Parathyroid adenoma (tissue), 2 donors: ENCODE data around the gene ZFHX3.

Experiments used
- H2AFZ ChIP-seq: fragments of 300-600 bp; sonication (generic); one replicate; pipeline ENCODE4 v1.7.0; 2017; ENCODE audit warnings: antibody characterized with exemption, mild to moderate bottlenecking
- H3K27ac ChIP-seq: fragments of 300-600 bp; sonication (generic); one replicate; pipeline ENCODE4 v1.7.0; 2017
- H3K27me3 ChIP-seq: fragments of 300-600 bp; sonication (generic); one replicate; pipeline ENCODE4 v1.7.0; 2017; ENCODE audit warnings: low read length; ENCODE audit not compliant: control insufficient read depth, insufficient read depth
- H3K36me3 ChIP-seq: fragments of 300-600 bp; sonication (generic); one replicate; pipeline ENCODE4 v1.7.0; 2017; ENCODE audit warnings: low read length; ENCODE audit not compliant: control insufficient read depth, insufficient read depth
- H3K4me1 ChIP-seq: fragments of 300-600 bp; sonication (generic); one replicate; pipeline ENCODE4 v1.7.0; 2017; ENCODE audit warnings: control low read depth
- H3K4me2 ChIP-seq: fragments of 300-600 bp; sonication (generic); one replicate; pipeline ENCODE4 v1.7.0; 2017; ENCODE audit warnings: low read length
- H3K4me3 ChIP-seq: fragments of 300-600 bp; sonication (generic); one replicate; pipeline ENCODE4 v1.7.0; 2017; ENCODE audit warnings: low read depth, low read length
- H3K79me2 ChIP-seq: fragments of 300-600 bp; sonication (generic); one replicate; pipeline ENCODE4 v1.7.0; 2017; ENCODE audit warnings: control low read depth
- H3K9ac ChIP-seq: fragments of 300-600 bp; sonication (generic); one replicate; pipeline ENCODE4 v1.7.0; 2017; ENCODE audit warnings: mild to moderate bottlenecking
- H3K9me3 ChIP-seq: fragments of 300-600 bp; sonication (generic); one replicate; pipeline ENCODE4 v1.7.0; 2017; ENCODE audit warnings: low read length; ENCODE audit not compliant: control insufficient read depth
- CTCF ChIP-seq: fragments of 300-600 bp; sonication (generic); IDR thresholded peaks from one replicate; pipeline ENCODE4 v1.7.0; 2017; ENCODE audit warnings: antibody characterized with exemption, mild to moderate bottlenecking
- donor health status: primary hyperparathyroidism.

ZFHX3 gene

GRCh38 chr16:72976438-72977064 is 71.4 kb downstream of the ZFHX3 start:
- no peak overlapping the region for H2AFZ ChIP-seq
- H3K79me2 ChIP-seq: peaks cover 63% of the 10 kb centered on the region
- no peak overlapping the region for H3K4me2 ChIP-seq
- H3K9me3 ChIP-seq: no peaks in the 10 kb centered on the region
- H3K27me3 ChIP-seq: no peaks in the 10 kb centered on the region
- H3K36me3 ChIP-seq: no peaks in the 10 kb centered on the region
- H3K27ac ChIP-seq: no peak overlapping the region
- H3K4me3 ChIP-seq: no peak overlapping the region
- no peak for TF ChIP-seq CTCF
- no peak overlapping the region for H3K9ac ChIP-seq
- H3K4me1 ChIP-seq: peaks cover 27% of the 10 kb centered on the region

DNA sequence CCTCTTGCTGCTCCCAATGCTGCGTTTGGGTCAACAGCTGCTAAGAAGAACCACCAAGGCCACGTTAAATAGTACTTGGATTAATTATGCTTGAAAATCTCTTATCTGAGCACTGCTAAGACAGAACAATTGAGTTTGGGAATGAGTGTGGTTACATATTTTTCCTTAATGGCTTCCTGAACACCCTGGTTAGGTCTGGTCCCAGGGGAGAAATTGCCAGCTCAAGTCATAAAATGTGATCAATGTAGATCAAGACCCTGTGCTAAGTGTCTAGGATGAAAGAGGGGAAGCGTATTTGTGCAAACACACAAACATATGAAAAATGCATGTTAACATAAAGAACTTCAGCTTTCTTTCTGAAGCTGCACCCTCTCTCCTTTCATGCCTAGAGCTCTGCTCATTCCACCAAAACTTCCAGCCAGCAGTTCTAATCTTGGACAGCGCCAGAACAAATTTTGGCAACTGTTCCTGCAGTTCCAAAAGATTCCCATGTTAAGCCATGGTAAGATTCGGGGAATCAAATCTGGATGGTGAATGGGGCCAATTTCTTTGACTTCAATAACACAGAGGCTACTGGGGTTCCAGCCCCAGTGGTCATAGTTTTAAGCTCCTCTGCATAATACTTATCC is 72.0 kb downstream of the ZFHX3 start:
- no peaks in the 10 kb centered on the region for H3K36me3 ChIP-seq
- H3K9me3 ChIP-seq: no peaks in the 10 kb centered on the region
- H3K79me2 ChIP-seq: peaks cover 58% of the 10 kb centered on the region
- H3K27ac ChIP-seq: no peak overlapping the region
- H2AFZ ChIP-seq: no peak overlapping the region
- no peak overlapping the region for H3K9ac ChIP-seq
- H3K4me3 ChIP-seq: no peak overlapping the region
- H3K4me2 ChIP-seq: no peak overlapping the region
- H3K27me3 ChIP-seq: no peaks in the 10 kb centered on the region
- peaks cover 21% of the 10 kb centered on the region for H3K4me1 ChIP-seq
- TF ChIP-seq CTCF: no peak

DNA sequence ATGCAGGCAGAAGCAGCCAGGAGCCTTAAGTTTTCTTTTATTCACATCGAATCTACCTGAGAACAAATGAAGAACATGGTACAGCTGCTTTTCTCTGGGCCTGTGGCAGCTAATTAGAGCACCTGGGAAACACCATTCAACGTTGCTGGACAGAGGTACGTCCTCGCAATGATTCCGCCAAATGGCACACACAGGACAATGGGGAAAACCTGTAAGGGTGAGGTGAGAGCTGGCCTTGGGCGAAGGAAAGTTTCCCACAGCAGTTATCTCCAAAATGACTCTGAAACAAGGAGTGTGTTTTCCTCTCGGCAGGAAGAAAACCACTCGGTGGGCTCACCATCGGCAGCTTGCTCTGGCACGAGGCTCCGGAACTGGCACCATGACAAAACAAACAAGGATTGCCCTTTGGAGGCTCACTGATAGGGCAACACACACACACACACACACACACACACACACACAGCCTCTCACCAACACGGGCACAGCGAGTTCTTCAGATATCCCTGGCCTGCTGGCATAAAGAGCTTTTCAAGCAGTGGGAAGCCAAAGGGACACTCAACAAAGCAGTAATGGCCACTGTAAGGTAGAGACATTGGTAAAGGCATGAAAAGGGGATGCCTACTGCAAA is 73.7 kb downstream of the ZFHX3 start:
- Histone ChIP-seq H2AFZ (no peak overlapping the region), H3K79me2 (peaks cover 48% of the 10 kb centered on the region), H3K4me3 (no peak overlapping the region), H3K27me3 (no peaks in the 10 kb centered on the region), H3K9ac (no peak overlapping the region), H3K36me3 (no peaks in the 10 kb centered on the region), H3K27ac (peak overlapping the region; percentile 8), H3K9me3 (no peaks in the 10 kb centered on the region), H3K4me2 (no peak overlapping the region), H3K4me1 (peaks cover 18% of the 10 kb centered on the region)
- no peak for TF ChIP-seq CTCF

DNA sequence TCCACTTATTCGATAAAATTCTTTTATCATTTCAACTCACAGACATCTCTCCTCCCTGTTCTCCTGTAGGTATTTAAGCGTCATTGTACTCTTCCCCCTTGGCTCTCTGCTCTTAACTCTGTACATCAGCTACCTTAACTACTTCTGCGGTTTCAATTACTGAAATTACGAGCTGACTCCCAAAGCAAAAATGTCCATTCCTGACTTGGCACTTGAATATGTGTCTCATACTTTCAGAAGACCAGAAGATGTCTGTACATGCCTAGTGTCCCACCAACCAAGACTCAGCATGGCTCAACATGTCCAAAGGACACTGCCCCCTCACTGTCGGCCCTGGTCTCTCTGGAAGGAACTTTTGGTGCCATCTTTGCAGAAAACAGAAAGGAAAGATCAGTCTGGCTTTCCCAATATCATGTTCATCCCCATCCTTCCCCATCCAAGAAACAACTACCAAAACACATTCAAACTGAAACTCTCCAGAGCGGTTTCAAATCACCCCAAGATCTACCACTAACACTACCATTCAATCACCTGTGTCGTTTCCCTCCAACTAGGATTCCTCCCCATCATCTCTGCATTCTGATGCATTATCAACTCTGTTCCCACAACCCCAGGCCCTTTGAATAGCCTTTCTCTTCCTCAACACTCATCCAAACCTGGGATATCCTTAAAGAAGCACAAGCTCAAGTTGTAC is 74.9 kb downstream of the ZFHX3 start:
- no peak overlapping the region for H3K9ac ChIP-seq
- H3K4me3 ChIP-seq: no peak overlapping the region
- peaks cover 36% of the 10 kb centered on the region for H3K79me2 ChIP-seq
- no peak for TF ChIP-seq CTCF
- no peaks in the 10 kb centered on the region for H3K27me3 ChIP-seq
- no peak overlapping the region for H2AFZ ChIP-seq
- H3K36me3 ChIP-seq: no peaks in the 10 kb centered on the region
- no peak overlapping the region for H3K27ac ChIP-seq
- H3K4me2 ChIP-seq: no peak overlapping the region
- peaks cover 23% of the 10 kb centered on the region for H3K4me1 ChIP-seq
- H3K9me3 ChIP-seq: no peaks in the 10 kb centered on the region
